Measurements from ENCODE around the gene TSHZ2.

TSHZ2 gene

GRCh38 chr20:53069132-53069531, 97.0 kb downstream of the TSHZ2 start:
- no peak for DNase-seq

- DNase-seq: no peak
These were observed 98.1 kb downstream of the TSHZ2 start for GRCh38 chr20:53070224-53070623.

DNA sequence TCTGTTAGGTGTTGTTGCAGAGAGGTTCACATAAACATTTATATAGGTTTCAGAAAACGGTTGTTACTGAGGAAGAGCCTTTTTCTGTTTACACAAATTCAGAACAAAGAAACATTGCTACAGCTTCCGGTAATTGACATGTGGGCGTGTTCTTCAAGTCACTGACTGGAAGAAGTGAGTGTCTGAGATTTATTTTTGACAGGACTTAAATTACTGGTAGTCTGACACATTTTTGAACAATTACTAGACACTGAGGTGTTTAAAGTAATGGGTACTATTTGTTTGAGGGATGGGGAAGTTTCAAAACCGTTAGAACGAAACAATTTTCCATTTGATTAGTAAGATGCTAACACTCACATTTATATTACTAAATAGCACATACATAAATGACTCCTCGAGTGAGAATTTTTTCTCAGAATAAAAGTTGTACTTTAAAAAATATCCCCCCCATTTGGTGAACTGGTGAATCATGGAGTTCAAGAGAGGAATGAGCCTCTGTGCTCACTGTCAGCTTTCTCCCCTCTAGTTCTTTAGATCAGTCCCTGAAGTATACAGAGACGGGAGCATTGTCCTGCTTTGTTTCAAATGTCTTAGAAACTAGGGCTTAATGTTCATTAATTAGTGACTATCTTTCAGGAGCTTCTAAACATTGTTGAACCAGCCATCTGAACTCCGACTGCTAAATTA, 98.7 kb downstream of the TSHZ2 start:
- DNase-seq: peak in 1 of 2 donors; percentile 51

DNA sequence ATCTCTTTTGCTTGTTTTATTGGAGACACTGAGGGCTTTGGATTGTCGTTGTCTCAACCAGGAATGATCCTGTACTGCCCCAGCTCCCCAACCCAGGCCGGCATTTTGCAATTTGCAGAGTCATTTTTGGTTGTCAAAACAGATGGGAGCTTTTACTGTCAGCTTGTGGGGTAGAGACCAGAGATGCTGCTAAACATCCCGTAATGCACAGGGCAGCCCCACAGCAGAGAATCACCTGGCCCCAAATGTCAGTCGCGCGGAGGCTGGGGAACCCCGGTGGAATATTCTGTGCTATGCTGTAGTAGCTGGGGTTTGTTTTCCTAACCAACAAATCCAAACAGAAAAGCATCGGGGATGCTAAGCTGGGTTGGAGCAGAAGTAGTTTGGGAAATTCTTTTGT, 99.7 kb downstream of the TSHZ2 start:
- peak; percentile 31 to 45 for DNase-seq

GRCh38 chr20:53072923-53073579, 100.9 kb downstream of the TSHZ2 start:
- DNase-seq: no peak

GRCh38 chr20:53073636-53074415, 101.7 kb downstream of the TSHZ2 start:
- no peak for DNase-seq

- no peak for DNase-seq
These were observed 102.7 kb downstream of the TSHZ2 start for GRCh38 chr20:53074811-53075314.

DNA sequence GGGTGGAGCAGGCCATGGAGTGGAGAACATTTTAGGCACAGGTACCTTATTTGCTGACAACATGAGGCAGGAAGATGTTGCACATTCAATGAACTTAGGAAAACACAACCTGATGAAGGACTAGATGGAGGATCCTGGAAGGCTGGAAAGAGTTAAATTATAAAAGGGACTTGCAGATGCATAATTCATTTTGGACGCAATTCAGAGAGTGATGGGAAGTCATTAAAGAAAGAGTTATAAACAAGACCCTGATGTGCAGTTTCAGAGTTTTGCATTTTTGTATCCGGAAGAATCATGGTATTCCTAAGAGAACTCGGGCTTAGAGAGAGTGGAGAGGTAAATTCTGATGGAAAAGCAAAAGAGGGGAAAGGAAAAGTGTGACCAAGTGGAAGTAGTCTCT, 104.5 kb downstream of the TSHZ2 start:
- no peak for DNase-seq

DNA sequence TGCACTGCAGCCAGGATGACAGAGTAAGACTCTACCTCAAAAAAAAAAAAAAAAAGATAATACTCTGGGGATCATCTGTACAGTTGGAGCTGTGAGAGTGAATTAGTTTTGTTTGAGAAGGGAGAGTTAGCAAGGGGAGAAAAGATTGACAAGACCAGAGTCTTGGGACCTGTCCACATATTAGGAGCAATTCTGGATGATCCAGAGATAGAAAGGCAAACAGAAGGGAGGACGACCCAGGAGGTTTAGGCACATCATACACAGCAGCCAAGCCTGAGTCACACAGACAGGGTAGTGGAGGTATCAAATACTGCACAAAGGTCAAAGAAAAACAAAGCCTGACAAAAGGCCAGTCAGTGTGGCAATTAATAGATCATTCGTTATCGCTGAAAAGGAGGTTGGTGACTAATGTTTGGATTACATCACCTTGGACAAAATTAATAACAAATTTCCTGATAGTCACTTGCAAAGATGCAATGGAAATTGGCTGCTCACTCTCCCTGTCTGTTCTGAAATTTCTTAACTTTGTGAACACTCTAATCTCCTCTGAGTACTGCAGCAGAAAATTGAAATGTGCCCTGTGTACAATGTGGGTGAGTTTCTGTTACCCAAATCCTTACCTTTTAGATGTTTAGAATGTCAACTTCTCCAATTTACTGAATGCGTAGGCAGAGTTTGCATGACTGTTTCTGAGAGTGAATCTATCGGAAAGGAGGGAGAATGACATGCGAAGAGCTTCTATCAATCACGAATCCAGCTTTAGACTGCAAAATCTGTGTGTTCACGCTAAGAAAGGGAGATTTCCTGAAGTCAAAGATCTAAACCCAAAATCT, 105.4 kb downstream of the TSHZ2 start:
- DNase-seq: peak in 1 of 2 donors; percentile 52

DNA sequence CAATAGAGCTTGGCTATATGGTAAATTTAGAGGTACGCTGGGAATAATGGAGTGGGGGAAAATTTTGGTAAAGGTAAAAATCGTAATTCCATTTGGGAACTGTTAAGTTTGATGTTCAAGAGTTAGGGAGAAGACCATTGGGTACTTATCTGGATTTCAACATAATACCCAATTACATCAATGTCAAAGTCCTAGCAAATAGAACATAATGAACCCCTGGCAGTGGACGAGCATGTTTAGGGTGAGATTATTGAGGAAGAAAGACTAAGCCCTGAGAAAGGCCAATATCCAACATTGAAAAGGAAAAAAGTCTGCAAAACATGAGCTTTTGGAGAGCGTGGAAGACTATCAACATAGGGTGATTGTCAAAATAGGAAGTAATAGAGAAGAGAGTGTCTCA, 106.6 kb downstream of the TSHZ2 start:
- no peak for DNase-seq

DNA sequence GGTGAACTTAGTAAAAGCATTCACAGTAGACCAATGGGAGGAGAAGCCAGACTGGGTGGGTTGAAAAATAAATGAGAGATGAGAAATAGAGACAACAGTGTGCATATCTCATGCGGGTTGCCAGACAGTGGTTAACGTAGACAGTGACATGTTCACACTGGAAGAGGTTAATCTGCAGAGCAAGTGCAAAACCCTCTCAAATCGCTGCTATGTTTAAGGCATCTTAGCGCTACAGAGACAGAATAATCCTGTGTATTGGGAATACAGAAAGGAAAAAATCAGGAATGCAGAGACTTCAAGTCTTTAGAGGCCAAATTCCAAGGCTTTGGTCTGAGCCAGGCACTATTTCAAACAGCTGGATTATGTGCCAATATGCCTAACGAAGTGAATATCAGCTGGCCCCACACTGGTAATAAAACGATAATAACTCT, 107.1 kb downstream of the TSHZ2 start:
- DNase-seq: no peak

DNA sequence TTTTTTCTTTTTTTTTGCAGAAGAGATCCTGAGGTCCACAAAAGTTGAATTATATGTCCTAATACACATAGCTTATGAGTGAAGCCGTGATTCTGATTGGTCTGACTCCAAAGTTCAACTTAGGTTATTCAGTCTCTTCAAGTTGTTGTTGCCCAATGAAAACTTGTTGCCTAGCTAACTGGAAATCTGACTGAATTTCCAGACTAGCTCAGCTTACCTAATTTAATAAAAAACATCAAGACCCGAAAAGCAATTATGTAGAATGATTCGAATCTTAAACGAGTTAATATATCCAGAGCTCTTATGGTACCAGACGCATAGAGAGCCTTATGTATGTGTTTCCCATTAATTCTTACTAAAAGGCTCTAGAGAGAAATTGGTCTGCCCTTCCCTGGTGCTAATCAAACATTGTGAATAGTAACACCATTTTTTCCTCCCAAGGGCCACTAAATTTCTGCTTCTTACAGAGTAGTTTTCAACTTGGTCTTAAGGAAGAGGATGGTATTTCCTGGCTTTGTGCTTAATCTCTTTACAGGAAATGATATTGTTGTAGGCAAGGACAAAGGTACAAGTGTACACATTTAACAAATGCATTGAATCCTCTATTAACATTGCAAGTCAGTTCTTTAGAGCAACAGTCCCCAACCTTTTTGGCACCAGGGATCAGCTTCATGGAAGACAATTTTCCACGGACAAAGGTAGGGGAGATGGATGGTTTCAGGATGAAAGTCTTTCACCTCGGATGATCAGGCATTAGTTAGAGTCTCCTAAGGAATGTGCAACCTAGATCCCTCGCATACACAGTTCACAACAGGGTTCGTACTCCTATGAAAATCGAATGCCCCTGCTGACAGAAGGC, 107.9 kb downstream of the TSHZ2 start:
- no peak for DNase-seq

- no peak for DNase-seq
These were observed 108.5 kb downstream of the TSHZ2 start for GRCh38 chr20:53080687-53080962.

DNA sequence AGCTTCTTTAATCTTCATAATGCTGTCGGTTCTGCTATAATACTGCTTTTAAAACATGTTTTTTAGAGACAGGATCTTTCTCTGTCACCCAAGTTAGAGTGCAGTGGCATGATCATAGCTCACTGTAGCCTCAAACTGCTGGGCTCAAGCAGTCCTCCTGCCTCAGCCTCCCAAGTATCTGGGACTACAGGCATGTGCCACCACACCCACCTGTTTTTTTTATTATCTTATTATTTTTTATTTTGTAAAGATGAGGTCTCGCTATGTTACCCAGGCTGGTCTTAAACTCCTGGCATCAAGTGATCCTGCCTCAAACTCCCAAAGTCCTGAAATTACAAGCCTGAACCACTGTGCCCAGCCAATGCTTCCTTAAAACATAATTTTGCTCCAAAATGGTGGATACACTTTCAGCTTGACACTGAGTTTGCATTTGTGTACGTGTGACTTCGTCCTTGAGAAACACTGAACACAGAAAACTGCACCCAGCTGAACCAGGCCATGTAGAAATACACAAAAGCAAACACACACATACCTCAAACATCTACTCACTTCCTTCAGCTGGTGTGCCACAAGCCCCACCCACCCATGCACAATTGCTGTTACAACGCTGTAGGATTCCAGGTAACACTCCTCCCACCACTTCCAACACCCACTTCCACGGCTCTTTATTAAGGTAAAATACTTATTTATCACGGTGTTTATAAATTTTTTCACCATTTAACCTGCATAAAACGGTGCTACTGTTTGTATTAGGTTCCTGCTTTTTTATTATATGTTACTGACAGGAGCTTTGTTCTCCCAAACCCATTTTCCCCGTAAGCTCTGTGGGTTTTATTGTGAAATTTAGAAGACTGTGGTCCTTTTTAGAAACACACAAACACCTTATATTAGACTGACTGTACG, 109.1 kb downstream of the TSHZ2 start:
- DNase-seq: peak; percentile 34 to 46

DNA sequence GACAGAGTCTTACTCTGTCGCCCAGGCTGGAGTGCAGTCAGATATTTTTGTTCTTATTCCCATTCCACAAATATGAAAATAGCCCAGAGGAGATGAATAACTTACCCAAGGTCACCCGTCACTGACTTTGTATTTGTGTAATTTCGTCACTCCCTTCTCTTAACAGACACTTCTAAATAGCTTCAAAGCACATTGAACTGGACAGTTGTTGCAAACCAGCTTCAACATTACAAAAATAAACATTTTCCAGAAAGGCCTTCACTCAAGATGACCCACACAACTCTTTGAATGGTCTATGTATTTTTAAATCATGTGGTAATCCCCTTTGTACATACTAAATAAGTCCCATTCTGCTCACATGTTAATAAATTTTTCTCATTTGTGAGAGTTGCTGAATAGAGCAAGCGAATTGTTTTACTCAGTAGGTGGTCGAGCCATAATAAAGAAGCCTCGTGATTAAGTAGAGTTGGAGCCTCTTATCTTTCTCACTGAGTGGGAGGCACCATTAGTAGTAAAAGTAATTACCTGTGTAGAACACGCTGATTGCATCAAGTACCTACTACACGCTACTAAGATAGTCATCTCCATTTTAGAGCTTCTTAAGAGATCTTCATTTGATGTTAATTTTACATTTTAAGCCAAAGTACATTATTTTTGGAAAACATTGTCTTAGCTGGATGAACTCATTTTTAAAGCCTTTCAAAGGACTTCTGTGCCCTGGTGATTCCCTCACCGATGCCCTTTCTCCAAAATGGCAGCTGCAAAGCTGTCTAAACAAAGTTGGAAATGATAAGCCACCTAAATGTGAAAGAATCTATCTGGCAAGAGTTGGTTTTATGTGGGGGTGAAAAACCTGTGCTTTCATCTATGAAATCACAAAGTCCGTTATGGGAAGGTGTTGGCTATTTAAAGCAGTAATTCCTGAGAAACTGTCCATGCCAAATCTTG, 110.0 kb downstream of the TSHZ2 start:
- no peak for DNase-seq

DNA sequence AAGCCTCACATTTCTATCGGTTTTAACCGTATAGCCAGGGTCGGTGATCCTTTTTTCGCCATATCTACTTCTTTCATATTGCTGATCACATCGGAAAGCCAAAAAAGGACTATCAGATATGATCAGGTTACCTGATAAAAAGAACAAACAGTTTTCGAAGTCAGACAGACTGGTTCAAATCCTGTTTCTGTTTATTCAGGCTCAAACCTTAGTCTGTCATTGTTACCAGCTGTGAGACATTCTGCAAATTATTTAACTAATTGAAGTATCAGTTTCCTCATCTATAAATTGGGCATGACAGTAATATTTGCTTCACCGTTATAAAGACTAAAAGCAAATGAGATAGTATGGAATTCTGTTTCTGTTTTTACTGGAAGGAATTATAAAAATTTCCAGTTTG, 111.3 kb downstream of the TSHZ2 start:
- no peak for DNase-seq

GRCh38 chr20:53084408-53084997, 112.3 kb downstream of the TSHZ2 start:
- no peak for DNase-seq

DNA sequence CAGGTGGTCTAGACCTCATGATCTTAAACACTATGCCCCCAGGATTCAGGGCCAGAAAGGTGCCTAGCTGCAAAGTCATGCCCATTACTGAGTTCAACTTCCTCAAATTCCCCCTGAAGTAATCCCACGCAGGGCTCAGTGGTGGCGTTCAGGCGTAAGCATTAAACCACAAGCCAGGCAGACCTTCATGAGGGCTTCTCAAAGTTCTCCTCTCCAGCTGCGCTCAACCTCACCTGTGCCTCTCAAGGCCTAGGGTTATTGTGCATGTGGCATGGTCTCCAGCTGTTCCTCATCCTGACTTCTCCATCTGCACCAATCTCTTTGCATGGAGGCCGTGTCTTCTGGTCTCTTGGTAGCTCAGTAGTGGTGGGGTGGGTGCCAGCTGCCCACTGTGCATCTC, 113.6 kb downstream of the TSHZ2 start:
- no peak for DNase-seq

DNA sequence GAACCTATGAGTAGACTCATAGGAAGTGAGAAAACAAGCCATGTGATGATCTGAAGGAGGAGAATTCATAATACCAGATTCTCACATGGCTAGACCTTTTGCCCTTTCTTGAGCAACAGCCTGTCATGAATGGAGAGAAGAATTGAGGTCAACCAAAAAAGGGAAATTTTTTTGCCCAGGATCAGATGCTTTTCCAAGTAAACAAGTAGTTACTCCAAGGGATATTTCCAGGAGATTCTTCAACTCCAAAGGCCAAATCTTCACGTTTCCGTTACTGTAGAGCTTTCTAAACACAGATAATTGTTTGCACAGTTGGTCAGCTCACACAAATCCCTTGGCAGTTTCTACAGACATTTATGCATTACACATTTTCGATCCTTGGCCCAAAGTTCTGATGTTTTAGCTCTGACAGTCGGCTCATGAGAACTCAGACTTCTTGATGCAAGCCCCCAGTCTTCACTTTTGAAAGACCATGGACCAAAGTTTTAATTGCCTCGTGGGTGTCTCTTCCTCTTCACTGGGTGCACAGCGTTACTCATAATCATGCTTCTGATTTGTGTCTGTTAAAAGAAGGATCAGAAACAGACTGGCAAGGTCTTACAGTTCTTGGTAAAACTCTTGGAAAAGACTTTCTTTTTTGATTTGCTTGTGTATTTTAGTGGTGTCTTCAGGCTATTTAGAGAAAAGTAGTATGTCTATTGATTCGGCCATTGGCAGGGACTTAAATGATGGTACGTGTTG, 115.0 kb downstream of the TSHZ2 start:
- DNase-seq: no peak

Data from stimulated activated CD4-positive, alpha-beta T cell treated with anti-CD3 and anti-CD28 coated beads, Interleukin-2, amount 100 ng/mL, for 24 hours (primary cell).